ENCODE results near the gene ZC3H18.

ZC3H18 gene

DNA sequence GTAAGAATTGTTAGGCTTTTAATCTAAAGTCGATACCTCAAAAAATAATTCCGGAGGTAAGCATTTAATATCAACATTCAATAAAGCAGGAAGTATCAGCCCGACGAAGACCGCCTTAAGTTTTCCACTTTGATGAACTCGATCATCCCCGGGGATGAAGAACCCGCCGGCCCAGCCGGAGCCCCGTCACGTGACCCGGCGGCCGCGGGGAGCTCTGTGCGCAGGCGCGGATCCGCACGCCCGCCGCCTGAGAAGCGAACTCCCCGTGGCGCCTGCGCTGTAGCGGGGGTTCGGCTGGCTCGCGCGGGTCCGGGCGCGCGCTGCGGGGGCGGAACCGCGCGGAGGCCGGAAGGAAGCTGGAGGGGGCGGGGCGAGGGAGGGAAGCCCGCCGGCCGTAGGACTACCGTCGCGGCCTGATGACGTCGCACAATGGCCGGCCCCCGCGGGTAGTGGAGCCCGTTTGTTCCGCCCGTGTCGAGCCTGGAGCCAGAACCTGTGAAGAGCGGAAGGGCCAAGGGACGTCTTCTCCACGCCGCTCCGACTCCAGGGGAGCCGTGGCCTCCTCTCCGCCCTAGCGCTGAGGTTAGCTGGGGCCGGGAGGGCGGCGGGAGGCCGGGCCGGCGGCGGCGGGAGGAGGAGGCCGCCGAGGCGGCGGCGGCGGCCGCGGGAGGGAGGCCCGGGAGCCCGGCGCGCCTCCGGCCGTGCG is at the start of gene ZC3H18:
TSS of gene ZC3H18 (plus strand) at position 419 of the 706 bp plus-strand sequence. CDS start 6,721 bp downstream, outside the sequence.
- peak; percentile 98 for DNase-seq

- no peak for DNase-seq
Measured at GRCh38 chr16:88521674-88522073, 48.5 kb upstream of the ZC3H18 start.

GRCh38 chr16:88522276-88522949 is 47.8 kb upstream of the ZC3H18 start:
- no peak for DNase-seq

DNA sequence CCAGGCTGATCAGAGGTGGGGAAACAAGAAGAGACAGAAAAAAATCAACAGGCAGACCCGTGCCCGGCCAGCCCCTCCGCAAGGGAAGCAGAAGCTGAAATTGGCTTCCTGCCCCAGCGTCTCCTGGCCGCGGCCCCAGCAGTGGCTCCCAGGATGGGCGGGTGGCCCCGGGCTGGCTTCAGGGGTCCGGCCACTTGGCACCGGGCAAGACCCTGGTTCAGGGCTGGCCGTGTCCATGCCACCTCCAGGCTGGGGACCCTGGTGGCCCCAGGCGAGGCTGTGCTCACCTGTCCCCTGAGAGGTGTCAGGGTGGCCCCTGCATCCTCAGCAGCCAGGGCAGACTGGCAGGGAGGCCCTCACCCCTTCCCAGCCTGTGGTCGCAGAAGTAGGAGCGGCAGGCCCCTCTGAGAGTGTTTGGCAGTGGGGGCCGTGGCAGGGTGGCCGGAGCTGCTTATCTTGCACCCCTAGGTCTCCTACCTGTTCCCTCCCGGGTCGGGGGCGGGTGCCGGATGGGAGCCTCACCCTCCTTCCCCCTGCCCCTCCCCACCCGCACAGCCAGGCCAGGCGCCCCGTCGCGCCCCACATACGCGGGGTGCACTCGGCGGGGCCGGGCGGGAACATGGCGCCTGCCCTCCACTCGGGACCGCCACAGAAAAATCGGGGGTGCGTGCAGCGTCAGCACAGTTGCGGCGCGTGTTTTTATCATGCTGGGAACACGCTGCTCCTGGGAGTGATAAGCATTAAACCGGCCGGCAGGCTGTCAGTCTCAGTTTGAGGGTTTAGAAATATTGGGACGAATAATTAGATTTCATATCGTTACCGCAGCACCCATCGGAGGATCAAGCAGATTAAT is 46.7 kb upstream of the ZC3H18 start:
- DNase-seq = no peak

DNA sequence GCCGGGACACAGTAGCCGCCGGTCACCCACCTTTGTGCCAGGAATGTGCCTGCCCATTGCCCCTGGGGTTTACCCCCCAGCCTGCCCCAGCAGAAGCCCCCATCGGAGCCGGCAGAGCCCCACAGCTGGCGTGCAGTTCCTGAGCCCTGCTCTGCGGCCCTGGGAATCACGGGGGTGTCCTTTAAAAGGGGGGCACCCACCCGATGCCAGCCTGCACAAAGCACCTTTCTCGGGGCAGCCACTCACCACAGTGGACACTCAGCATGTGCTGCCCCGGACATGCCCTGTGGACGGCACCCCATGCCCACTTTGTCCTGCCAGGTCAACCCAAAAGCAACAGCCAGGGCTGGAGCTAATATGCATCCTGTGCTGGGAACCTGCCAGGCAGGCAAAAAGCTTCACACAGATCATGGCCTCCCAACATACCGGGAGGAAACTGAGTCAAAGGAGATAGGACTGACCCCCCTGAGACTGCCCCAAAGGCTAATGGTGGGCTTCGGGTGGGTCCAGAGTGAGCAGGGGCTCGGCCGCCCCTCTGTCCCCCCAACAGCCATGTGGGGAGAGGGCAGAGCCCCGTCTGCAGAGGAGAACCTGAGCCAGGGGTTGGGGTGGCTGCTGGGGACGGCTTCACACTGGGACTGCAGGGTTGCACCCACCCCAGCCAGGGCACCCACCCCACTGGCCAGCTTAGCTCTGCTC is 45.8 kb upstream of the ZC3H18 start:
- DNase-seq = no peak

DNA sequence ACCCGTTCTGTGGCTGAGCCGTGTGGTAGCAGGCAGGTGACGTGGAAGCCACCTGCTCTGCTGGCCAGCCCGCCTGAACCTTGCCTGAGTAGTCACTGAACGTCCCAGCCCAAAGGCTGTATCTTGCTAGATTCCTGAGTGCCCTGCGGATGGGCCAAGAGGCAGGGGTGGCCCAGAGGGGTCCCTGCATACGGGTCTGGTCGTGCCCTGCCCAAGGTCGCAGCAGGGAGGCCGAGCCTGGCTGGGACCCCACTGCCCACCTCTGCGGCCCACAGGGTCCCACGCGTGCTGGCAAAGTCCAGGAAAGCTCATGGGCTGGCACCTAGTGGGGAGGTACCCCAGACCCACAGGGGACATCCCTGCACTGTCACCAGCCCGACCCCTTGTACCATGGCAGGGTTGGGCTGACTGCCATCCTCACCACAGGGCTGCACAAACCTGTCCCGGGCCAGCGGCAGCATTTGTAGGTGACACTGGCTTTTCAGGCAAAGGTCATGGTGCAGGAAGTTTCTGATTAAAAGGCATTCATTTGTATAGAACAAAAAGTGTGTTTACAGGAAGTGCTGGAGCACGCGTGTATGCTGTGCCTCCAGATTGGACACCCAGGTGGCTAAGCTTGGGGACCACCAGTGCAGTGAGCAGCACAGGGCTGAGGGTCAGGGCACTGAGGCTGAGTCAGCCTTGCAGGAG is 45.1 kb upstream of the ZC3H18 start:
- DNase-seq = no peak

GRCh38 chr16:88525663-88525990 is 44.6 kb upstream of the ZC3H18 start:
- no peak for DNase-seq

DNA sequence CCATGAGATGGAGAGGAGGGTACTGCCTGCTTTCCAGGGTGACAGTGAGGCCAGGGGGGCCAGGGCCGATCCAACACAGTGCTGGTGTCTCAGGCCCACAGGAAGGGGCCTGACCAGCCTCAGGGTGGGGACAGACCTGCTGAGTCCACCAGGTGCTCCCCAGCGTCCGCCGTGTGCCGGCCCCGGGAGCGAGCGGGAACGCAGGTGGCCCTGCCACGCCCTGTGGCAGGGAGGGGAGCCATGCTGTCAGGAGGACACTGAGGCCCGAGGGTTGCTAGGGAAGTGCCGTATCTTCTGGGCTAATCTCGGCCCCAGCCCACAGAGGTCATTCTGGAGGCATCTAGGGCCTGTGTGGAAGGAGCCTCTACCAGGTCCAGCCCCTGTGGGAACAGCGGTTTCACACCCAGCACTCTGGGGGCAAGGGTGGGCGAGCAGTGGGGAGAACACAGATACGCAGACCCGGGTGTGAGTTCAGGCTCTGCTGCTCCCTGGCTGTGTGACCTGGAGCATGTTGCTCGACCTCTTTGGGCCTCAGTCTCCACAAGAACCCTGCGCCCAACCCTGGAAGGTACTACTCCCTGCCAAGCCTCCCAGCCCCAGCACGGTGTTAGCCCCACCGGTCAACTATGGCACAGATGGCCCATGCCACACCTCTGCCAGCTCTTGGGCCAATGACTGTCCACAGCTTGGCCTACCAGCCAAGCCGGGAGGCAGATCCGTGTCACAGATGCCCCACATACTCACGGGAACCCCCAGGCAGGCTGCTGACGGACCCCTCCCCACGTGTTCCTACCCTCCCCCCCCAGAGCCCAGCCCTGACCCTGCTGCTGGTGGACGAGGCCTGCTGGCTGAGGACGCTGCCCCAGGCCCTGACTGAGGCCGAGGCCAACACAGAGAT is 43.9 kb upstream of the ZC3H18 start:
- no peak for DNase-seq

DNA sequence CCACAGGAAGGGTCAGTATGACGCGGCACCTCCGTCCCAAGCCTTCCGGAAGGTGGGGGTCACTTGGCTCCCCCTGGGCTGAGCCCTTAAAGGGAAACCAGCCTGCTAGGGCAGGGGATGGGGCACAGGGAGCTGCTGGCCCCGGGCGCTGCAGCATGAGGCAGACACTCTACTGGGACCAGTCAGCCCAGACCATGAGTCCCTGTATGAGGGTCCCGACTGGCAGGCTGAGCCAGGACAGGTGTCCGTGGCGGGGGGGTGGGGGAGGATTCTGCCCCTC is 43.4 kb upstream of the ZC3H18 start:
- no peak for DNase-seq

DNA sequence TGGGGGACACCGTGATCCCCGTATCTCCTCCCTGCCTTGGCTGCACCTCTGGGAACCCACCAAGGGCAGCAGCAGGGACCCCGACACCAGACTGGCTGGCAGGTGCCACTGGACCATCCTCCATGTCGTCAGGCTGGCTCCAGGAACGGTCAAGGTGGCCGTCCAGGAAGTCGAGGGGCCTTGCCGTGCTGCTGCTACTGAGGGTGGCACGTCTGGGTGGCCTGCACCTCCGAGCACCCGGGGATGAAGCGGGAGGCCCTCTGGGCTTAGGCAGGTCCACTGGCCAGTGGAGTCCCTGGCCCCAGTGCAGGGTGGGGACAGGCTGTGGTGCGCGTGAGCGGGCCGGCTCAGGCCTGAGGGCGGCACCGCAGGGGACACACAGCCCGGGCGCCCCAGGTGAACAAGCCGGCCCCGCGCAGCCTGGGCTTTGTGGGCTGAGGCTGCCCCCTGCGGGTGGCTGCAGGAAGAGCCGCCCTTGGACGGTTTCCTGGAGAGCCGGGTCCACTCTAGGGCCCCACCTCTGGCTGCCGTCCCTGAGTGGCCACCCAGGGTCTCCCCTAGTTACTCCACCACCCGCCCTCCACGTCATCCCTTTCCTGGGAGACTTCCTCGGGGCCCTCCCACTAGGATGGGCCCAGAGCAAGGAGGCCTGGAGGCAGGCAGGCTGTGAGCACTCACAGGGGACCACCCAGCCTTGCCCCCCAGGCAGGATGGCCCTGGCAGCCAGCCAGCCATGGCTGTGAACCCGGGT is 42.8 kb upstream of the ZC3H18 start:
- peak; percentile 82 for DNase-seq

DNA sequence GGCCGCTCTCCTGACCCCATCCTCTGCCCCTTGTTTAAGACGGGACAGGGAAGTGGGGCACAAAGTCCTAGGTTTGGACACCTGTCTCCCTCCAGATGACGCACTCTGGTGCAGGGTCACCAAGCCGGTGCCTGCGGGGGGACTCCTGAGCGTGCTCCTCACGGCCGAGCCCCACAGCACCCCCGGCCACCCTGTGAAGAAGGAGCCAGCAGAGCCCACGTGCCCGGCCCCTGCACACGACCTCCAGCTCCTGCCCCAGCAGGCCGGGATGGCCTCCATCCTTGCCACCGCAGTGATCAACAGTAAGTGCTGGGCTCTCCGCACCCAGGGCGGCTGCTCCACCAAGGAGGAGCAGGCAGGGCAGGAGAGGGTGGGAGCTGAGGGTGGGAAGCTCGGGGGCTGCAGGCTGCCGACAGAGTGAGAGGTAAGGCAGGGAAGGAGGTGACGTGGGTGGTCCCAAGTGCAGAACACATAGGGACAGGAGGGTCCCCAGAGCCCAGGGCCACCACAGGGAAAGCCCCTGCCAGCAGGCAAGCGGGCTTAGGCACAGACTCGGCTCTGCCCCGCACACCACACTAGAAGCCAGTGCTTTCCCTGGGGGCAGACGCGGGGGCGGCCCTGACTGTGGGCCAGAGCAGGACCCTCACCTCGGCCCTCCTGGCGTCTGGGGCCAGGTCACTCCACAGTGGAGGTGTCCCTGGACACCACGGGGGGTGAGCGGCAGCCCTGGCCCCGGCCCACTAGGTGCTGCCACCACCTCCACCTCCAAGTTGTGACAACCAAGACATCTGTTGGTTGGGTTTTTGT is 42.1 kb upstream of the ZC3H18 start:
- no peak for DNase-seq

- DNase-seq = no peak
Measured at GRCh38 chr16:88528902-88529318, 41.3 kb upstream of the ZC3H18 start.

DNA sequence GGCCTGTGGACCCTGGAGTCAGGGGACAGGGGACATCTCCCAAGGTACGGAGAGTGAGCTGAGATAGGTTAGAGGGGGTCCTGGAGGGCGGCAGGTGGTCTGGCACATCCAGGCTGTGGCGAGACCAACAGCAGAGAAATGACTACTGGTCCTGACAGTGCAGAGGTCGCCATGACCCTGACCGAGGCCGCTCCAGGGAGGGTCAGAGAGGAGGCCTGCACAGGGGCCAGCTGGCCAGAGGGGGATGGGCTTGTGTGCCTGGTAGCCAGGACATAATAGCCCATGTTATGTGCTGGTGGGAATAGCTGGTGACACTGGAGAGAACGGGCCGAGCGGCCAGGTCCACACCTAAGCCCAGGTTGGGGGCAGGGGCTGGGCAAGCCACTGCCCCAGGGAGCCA is 40.6 kb upstream of the ZC3H18 start:
- no peak for DNase-seq

GRCh38 chr16:88530051-88530857 is 39.9 kb upstream of the ZC3H18 start:
- DNase-seq = no peak

GRCh38 chr16:88530858-88531203 is 39.4 kb upstream of the ZC3H18 start:
- no peak for DNase-seq

DNA sequence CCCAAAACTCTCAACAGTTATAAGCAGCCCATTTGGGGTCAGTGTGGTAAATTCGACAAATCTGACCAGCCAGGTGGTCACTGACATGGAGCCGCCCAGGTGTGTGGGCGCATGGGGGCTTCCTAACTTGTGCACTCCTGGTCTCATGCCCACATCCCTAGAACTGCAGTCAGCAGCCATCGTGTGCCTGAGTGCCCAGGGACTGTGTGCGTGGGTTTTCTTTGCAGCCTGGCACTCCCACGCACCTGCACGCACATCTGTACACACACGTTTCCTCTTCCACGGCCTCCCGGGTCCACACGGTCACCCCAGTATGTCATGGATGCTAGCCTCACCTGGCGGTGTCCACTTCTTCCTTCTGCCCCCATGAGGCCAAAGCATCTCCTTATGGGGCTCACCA is 38.9 kb upstream of the ZC3H18 start:
- DNase-seq = no peak

- no peak for DNase-seq
Measured at GRCh38 chr16:88531931-88532433, 38.2 kb upstream of the ZC3H18 start.

DNA sequence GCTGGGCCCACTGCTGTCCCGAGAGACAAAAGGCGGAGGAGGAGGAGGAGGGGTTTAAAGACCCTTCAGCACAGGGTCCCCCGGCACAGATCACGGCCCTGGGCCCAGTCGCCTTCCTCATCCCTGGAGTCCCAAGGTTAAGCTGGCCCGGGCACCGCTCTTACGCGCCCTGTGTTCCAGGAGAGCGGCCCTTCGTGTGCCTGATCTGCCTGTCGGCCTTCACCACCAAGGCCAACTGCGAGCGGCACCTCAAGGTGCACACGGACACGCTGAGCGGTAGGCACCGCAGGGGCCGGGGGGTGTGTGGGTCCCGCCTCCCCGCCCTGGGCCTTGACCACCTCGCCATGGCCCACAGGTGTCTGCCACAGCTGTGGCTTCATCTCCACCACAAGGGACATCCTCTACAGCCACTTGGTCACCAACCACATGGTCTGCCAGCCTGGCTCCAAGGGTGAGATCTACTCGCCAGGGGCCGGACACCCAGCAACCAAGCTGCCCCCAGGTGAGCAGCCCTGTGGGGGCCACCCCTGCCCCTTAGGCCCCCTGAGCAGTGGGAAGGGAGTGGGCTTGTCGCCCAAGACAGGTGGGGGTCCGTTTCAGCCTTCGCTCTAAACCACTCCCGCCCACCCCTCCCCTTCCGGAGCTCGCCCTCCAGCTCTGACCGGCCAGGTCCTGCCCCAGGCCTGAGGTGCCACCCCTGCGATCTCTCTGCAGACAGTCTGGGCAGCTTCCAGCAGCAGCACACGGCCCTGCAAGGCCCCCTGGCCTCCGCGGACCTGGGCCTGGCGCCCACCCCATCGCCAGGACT is 37.6 kb upstream of the ZC3H18 start:
- DNase-seq = no peak
